NCI-H82 treated with DMSO at 0.1 percent for 48 hours (cell line): ENCODE data around the gene HSD11B1.

ENCODE experiments used
- DNase-seq: peaks from one replicate; lab custom pipeline; 2025; ENCODE audit not compliant: unreplicated experiment; lab: John Stamatoyannopoulos, UW

HSD11B1 gene

GRCh38 chr1:209751627-209752231 lies 47.1 kb downstream of the HSD11B1 start:
- no peak for DNase-seq

- no peak for DNase-seq
Observed at GRCh38 chr1:209752890-209753289, 48.2 kb downstream of the HSD11B1 start.

- no peak for DNase-seq
Observed at GRCh38 chr1:209755256-209755655, 50.6 kb downstream of the HSD11B1 start.

- DNase-seq = no peak
Observed at GRCh38 chr1:209755926-209756614, 51.4 kb downstream of the HSD11B1 start, which contains the start of gene TRAF3IP3. TSS of gene TRAF3IP3 (plus strand) at chr1:209756053. CDS start at chr1:209760040, 3,987 bp downstream.

- DNase-seq = no peak
Observed at GRCh38 chr1:209756615-209757445, 52.2 kb downstream of the HSD11B1 start.

GRCh38 chr1:209758400-209758799 lies 53.8 kb downstream of the HSD11B1 start:
- no peak for DNase-seq

- DNase-seq = no peak
Observed at GRCh38 chr1:209759829-209760359, 55.2 kb downstream of the HSD11B1 start.

GRCh38 chr1:209761011-209761635 lies 56.5 kb downstream of the HSD11B1 start:
- DNase-seq = no peak

GRCh38 chr1:209766051-209766450 lies 61.4 kb downstream of the HSD11B1 start:
- no peak for DNase-seq

- DNase-seq = no peak
Observed at GRCh38 chr1:209767096-209767495, 62.5 kb downstream of the HSD11B1 start.

- no peak for DNase-seq
Observed at GRCh38 chr1:209767706-209768105, 63.1 kb downstream of the HSD11B1 start.

GRCh38 chr1:209768354-209768774 lies 63.7 kb downstream of the HSD11B1 start:
- DNase-seq = no peak

GRCh38 chr1:209769171-209769904 lies 64.7 kb downstream of the HSD11B1 start:
- no peak for DNase-seq

- DNase-seq = no peak
Observed at GRCh38 chr1:209769971-209770370, 65.3 kb downstream of the HSD11B1 start.

- DNase-seq = no peak
Observed at GRCh38 chr1:209770636-209771415, 66.2 kb downstream of the HSD11B1 start.

- peak; percentile 85 for DNase-seq
Observed at GRCh38 chr1:209772126-209772525, 67.5 kb downstream of the HSD11B1 start.

- DNase-seq = no peak
Observed at GRCh38 chr1:209774592-209774991, 69.9 kb downstream of the HSD11B1 start.

GRCh38 chr1:209775678-209776077 lies 71.0 kb downstream of the HSD11B1 start:
- DNase-seq = no peak

GRCh38 chr1:209777587-209777986 lies 72.9 kb downstream of the HSD11B1 start:
- no peak for DNase-seq

- DNase-seq = no peak
Observed at GRCh38 chr1:209778102-209778501, 73.5 kb downstream of the HSD11B1 start.
